CD4-positive, alpha-beta T cell treated with Interleukin-15 for 1 hour (primary cell): Measurements from ENCODE around the gene NRP1.

Source experiments
- DNase-seq: peaks from one replicate; pipeline ENCODE4 v3.0.0-alpha.2; 2020

NRP1 gene

GRCh38 chr10:33165911-33166310, 168.6 kb downstream of the NRP1 start:
- DNase-seq: no peak

DNA sequence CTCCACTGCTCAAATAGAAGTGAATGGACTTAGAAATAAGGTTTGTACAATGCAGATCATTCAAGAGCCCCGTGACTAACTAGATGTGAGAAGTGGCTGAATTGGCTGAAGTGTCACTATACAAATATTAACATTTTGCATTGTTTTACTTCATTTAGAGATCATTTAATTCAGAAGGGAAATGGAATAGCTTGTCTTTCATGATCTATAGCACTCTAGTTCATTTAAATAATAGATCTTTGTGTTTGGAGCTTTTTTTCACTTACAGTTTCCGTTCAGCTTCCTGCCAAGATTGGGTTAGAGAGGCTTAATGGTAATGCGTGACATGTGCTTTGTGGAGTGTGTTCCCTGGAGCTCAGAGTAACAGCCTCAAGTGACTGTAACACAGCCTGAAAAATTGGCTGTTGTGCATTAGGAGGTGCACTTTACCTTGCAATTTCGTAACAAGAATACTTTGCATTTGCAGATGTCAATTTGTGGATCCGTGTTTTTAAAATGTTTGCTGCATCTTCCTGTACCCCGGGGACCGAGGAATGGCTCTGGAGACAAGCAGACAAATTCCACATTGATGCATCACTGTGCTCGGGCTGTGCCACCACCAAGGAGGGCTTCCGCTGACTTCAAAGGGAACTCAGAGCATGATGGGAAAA, 170.3 kb downstream of the NRP1 start:
- DNase-seq: no peak

- no peak for DNase-seq
Observed at GRCh38 chr10:33162248-33162575, 172.3 kb downstream of the NRP1 start.

DNA sequence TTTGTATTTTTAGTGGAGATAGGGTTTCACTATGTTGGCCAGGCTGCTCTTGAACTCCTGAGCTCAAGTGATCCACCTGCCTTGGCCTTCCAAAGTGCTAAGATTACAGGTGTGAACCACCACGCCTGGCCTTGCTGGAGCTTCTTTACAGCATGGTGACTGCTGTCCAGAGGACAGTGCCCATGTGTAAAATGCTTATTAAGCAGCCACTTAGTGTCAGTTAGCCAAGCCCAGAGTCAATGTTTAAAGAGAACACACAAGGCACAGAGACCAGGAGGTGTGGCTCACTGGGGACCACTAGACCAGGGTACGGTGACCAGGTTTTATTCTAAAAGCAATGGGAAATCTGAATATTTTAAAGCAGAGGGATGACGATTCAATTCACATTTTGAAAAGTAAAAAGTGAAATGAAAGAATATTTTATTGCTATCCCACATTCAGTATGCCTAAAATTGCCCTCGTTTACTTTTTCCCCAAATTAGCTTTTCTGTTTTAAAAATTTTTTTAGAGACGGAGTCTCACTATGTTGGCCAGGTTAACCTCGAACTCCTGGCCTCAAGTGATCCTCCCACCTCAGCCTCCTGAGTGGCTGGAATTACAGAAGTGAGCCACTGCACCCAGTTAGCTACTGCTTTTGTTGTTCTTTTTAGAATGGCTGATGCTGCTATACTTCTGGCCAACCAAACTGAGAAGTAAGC, 172.8 kb downstream of the NRP1 start:
- no peak for DNase-seq

GRCh38 chr10:33160151-33160550, 174.3 kb downstream of the NRP1 start:
- no peak for DNase-seq

- DNase-seq: no peak
Observed at GRCh38 chr10:33157103-33157502, 177.4 kb downstream of the NRP1 start.

DNA sequence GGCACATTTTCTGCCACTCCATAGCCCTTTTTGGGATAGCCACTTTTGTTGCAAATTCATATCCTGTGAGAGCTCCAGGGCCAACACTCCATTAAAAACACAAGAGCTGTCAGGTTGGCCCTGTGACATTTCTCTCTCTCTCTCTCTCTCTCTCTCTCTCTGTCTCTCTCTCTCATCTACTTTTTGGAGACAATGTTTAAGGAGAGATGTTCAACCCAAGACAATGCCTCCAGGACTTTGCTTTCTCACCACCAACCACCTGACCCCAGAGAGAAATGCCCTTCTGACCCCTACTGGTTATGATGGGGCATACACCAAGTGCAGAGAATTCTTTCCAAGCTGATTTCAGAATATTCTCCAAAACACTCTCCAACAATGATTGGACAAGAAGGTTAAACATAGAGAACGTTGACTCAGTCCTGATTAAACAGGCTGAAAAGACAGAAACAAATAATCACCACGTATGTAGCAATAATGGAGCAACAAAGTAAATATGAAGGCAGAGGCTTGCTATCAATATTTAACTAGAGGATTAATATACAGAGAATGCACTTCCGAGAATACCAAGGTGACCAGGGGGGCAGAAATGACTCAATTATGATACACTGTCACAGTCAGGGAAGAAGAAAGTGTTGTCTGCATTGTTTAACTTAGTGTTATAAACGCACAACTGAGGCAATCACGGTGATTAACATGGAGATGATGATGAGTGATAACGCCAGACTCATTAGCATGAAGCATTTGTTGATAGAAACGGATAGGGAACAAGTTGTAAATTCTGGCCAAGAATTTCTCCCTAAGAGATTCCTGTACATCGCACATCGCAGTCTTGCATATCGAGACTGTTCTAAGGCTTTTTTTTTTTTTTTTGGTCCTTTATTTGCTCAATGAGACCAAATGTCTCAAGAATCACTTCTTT, 178.5 kb downstream of the NRP1 start:
- peak; percentile 44 for DNase-seq

- DNase-seq: no peak
Observed at GRCh38 chr10:33154590-33154989, 179.9 kb downstream of the NRP1 start.

DNA sequence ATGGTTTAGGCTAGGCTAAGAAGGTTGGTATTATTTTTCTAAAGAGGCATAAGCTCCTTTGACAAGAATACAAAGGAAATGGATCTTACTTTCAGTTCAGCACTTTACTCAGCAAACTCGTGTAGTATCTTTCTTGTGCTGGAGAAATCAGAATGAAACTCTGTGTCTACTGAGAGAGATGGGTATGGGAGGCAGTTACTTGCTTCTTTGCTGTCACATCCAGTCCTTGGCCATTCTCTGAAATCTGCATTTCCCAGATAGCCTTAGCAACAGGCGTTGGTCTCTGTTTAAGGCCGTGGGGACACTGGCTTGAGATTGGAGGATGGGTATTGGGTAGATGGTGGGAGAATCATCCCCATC, 180.5 kb downstream of the NRP1 start:
- DNase-seq: no peak

DNA sequence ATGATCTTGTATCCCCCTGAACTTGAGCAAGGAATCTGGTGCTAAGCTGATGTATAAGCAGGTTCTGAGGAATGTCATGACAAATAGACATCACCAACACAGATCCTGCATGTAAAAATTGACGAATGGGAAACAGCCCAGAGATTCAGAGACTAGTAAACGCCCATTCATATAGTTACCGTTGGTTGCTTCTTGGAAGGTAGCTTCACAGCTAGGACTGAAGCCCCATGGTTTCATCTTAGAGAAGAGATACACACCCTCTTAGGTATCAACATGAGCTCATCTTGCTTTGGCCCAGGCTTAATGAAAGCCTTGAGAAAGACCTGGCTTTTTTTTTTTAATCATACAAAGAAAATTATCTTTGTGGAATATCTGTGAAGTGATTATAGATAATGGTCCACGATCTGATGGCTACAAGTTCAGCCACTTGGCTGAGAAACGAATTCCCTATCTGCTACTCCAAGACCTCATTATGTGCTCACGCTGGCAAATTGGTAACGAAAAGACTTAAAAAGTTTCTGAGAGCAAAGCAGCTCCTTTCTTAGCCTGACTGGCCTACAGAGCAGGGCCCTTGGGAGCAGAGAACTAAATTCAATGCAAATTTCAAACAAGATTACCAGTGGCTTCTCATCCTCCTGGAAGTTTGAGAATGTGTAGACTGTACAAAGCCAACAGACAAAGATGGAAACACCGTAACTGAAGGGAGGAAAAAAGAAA, 181.1 kb downstream of the NRP1 start:
- no peak for DNase-seq

- DNase-seq: no peak
Observed at GRCh38 chr10:33152750-33153149, 181.7 kb downstream of the NRP1 start.

GRCh38 chr10:33152146-33152545, 182.3 kb downstream of the NRP1 start:
- no peak for DNase-seq

DNA sequence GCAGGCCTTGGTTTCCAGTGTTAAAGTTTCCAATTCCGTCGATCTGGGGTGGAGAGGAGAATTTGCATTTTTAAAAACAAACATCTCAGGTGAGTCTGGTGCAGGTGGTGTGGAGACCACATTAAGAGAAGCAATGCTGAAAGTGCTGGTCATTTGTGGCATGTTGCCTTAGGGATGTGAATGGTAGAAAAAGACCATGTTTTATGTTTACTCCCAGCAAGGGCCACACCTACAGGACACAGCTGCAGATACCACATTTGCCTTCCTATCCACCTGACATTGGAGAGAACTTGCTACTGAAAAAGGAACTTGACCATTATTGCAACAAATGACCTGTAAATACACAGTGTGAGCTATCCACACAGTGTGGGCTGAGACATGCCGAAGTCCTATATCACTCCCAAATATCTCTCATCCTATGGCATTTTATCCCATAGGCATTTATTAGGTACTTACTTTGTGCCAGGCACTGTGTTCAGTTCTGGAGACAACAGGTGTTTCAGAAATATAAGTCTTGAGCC, 183.1 kb downstream of the NRP1 start:
- DNase-seq: no peak

DNA sequence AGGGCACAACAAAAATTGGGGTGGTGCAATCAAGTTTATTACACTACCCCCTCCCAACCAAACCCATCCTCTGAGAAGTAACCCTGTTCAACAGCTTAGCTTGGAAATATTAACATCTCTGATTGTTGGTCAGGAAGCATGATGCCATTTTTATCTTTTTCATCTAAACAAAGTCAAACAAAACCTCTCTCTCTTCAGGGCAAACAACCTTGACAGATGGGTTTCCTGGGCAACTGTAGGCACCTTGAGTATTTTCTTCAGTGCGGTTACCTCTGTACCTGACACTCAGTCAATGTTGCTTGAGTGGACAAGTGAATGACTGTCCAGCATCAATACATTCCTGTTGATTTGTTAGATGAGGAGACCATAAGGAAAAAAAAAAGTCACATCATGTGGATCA, 183.6 kb downstream of the NRP1 start:
- DNase-seq: no peak

DNA sequence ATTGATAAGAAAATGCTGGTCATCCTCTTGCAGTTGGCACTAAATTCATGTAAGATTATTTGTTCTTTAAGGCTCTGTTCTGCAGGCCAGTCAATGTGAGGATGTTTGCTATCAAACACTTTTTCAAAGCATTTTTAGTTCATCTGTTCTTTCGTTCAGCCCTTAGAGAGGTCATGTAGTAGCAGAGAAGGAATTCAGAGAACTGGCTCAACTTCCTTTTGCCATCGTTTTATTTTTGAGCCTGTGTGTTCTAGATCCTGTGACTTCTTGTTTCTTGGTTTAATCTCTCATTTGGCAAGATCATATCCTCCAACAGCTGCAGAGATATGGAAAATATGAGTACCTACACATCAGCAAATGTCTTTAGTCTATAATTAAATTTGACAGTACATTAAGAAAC, 184.3 kb downstream of the NRP1 start:
- no peak for DNase-seq

DNA sequence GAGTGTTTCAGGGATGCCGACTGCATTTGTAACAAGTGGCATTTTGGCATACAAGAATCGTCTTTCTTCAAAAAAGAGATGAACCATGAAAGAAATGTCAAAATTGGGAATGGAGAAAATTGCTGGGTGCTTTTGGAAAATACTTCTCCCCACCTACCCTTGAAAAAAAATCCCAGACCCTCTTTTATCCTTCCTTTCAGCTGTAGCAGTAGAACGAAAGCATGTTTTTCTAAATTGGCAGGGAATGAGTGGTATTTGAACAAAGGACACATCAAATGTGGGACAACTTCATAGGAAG, 187.5 kb downstream of the NRP1 start:
- no peak for DNase-seq

DNA sequence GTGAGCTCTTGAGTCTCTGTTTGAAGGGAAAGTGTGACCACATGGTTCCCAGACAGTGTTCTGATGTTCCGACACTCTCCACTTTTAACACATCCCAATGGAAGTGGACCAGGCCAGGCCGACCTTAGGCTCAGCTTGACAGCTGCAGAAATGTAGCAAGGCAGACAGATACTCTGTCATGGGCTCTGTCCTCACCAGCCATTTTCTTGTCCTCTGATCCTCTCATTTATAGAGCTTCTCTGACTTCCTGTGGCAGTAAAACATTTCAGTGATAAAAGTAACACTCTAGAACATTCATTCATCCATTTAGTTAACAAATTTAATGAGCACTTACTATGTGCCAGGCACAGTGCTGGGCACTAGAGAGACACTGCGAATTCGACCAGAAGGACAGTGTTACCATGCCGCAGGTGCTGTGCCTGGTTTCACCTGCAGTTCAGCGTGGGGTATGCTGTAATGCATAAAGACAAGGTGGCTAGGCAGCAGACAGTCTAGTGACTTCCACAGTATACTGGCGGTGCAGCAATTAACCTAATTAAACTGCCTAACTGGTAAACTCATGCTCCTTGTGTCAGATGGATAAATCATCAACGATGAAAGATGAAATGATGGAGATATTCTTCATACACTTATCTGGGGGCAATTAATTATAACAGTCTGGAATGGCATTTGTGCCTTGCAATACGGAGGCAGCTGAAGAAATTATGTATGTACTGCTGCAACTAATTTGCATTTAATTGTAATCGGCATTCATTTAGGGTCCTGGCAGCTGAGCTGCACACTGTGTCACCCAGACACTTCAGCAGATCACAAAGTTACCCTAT, 188.1 kb downstream of the NRP1 start:
- DNase-seq: no peak

GRCh38 chr10:33145451-33146188, 188.8 kb downstream of the NRP1 start:
- no peak for DNase-seq

DNA sequence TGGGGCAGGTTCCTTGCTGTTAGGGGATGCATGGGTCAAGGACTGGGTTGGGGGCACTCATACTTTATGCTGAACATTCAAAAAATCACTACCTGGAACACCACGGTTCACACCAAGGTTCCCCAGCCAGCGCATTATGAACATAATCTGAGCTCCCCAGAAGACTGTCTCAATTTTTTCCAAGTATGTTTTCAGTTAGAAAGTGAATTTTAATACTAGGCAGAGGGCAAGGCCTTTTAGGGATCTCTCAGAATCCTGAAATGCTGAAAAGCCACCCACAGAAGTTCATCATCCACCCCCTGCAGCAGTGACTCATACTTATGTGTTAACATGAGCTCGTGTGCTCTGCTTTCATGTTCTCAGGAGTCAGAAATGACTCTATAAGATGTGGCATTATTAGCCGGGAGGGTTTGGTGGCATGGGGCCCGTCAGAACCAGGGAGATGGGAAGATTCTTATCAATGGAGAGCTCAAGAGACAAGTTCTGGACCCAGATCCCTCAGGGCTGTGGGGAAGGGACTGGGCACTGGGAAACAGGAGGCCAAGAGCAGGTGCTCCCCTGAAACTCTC, 191.2 kb downstream of the NRP1 start:
- DNase-seq: peak; percentile 27

GRCh38 chr10:33142295-33142694, 192.2 kb downstream of the NRP1 start:
- no peak for DNase-seq

- no peak for DNase-seq
Observed at GRCh38 chr10:33141251-33141650, 193.2 kb downstream of the NRP1 start.
